GM23338 (cell line): ENCODE data around the gene JAM2. TPM values are rescaled to one million over a fixed set of nuclear protein-coding genes. Genes with fewer than 3 reads are reported as not detected.

ENCODE experiments used
- ATAC-seq: fragments of 200-7000 bp; cut with Tn5 transposase; 3 replicates; pipeline ENCODE4 v1.9.1; 2020
- DNase-seq: peaks from one replicate; pipeline ENCODE4 v3.0.0-alpha.2; 2015; ENCODE audit warnings: low spot score
- H2AFZ ChIP-seq: fragments of 200-600 bp; sonication (generic); 2 replicates; pipeline ENCODE4 v1.8.0; 2016; ENCODE audit warnings: antibody characterized with exemption, mild to moderate bottlenecking, moderate library complexity
- H3F3A ChIP-seq: fragments of 200-600 bp; sonication (generic); replicated peaks from 2 replicates; pipeline ENCODE4 v1.8.0; 2017; ENCODE audit warnings: antibody characterized with exemption, mixed run types, low read depth
- H3K27ac ChIP-seq: fragments of 200-600 bp; sonication (generic); 2 replicates; pipeline ENCODE4 v1.6.1; 2016; ENCODE audit warnings: low read depth
- H3K27me3 ChIP-seq: fragments of 200-600 bp; sonication (generic); 2 replicates; pipeline ENCODE4 v1.8.0; 2016; ENCODE audit warnings: mild to moderate bottlenecking, mixed run types, moderate library complexity; ENCODE audit not compliant: insufficient read depth
- H3K36me3 ChIP-seq: fragments of 200-600 bp; sonication (generic); 2 replicates; pipeline ENCODE4 v1.8.0; 2016; ENCODE audit warnings: mild to moderate bottlenecking; ENCODE audit not compliant: insufficient read depth
- H3K4me1 ChIP-seq: fragments of 200-600 bp; sonication (generic); 2 replicates; pipeline ENCODE4 v1.8.0; 2016; ENCODE audit warnings: mild to moderate bottlenecking, moderate library complexity; ENCODE audit not compliant: insufficient read depth
- H3K4me2 ChIP-seq: fragments of 200-600 bp; sonication (generic); 2 replicates; pipeline ENCODE4 v1.7.1; 2017; ENCODE audit warnings: mixed run types
- H3K4me3 ChIP-seq: fragments of 200-600 bp; sonication (generic); 2 replicates; pipeline ENCODE4 v1.6.1; 2016; ENCODE audit warnings: mixed run types
- H3K79me2 ChIP-seq: fragments of 200-600 bp; sonication (generic); replicated peaks from 2 replicates; pipeline ENCODE4 v1.8.0; 2017; ENCODE audit warnings: mild to moderate bottlenecking; ENCODE audit not compliant: insufficient read depth
- H3K9me2 ChIP-seq: fragments of 200-600 bp; sonication (generic); 2 replicates; pipeline ENCODE4 v1.8.0; 2017; ENCODE audit not compliant: insufficient read depth
- H4K20me1 ChIP-seq: fragments of 200-600 bp; sonication (generic); replicated peaks from 2 replicates; pipeline ENCODE4 v1.8.0; 2017; ENCODE audit warnings: mild to moderate bottlenecking; ENCODE audit not compliant: insufficient read depth
- H3K27ac Mint-ChIP-seq: 2 replicates; pipeline ENCODE4 v1.8.0; 2020; ENCODE audit warnings: inconsistent platforms, mild to moderate bottlenecking, moderate library complexity, mixed read lengths
- H3K27me3 Mint-ChIP-seq: 3 replicates; pipeline ENCODE4 v1.8.0; 2022; ENCODE audit warnings: low read depth, mild to moderate bottlenecking, moderate library complexity, mixed read lengths, inconsistent platforms; ENCODE audit not compliant: insufficient read depth, poor library complexity
- H3K36me3 Mint-ChIP-seq: 3 replicates; pipeline ENCODE4 v1.8.0; 2021; ENCODE audit warnings: low read depth, mild to moderate bottlenecking, inconsistent platforms, moderate library complexity, mixed read lengths
- H3K4me1 Mint-ChIP-seq: 3 replicates; pipeline ENCODE4 v1.8.0; 2020; ENCODE audit warnings: mild to moderate bottlenecking, inconsistent platforms, mixed read lengths
- H3K4me3 Mint-ChIP-seq: 3 replicates; pipeline ENCODE4 v1.8.0; 2021; ENCODE audit warnings: moderate library complexity, mild to moderate bottlenecking, inconsistent platforms, mixed read lengths
- H3K9me3 Mint-ChIP-seq: 3 replicates; pipeline ENCODE4 v1.8.0; 2020; ENCODE audit warnings: moderate library complexity, mild to moderate bottlenecking, inconsistent platforms, mixed read lengths
- CREB1 ChIP-seq: fragments of 250-450 bp; sonication (Bioruptor Pico); IDR thresholded peaks from 2 replicates; pipeline ENCODE4 v1.5.0; 2020; ENCODE audit warnings: low read depth, mild to moderate bottlenecking, moderate library complexity
- CTCF ChIP-seq, 2 experiments: fragments of 200-600 bp in 1 of 2; sonication (generic) in 1 of 2; conservative IDR thresholded peaks; 2 replicates each; pipeline versions ENCODE4 v1.5.1 to v1.6.1; 2016 to 2017; ENCODE audit warnings: antibody characterized with exemption in 2 of 2, low read depth in 2 of 2, mild to moderate bottlenecking in 2 of 2, moderate library complexity in 1 of 2
- ETS1 ChIP-seq: IDR thresholded peaks from 2 replicates; pipeline ENCODE4 v1.6.1; 2016; ENCODE audit warnings: antibody characterized with exemption
- EZH2 ChIP-seq: fragments of 200-600 bp; sonication (generic); IDR thresholded peaks from one replicate; pipeline ENCODE4 v1.8.0; 2017; ENCODE audit warnings: antibody characterized with exemption, mild to moderate bottlenecking, low read depth; ENCODE audit not compliant: unreplicated experiment
- EZH2phosphoT487 ChIP-seq: fragments of 200-600 bp; sonication (generic); IDR thresholded peaks from one replicate; pipeline ENCODE4 v1.8.1; 2018; ENCODE audit warnings: antibody characterized with exemption; ENCODE audit not compliant: unreplicated experiment
- JUNB ChIP-seq: IDR thresholded peaks from one replicate; pipeline ENCODE4 v1.6.1; 2016; ENCODE audit warnings: antibody characterized with exemption; ENCODE audit not compliant: unreplicated experiment
- NANOG ChIP-seq: IDR thresholded peaks from 2 replicates; pipeline ENCODE4 v1.6.1; 2016; ENCODE audit warnings: antibody characterized with exemption, borderline replicate concordance
- POLR2AphosphoS5 ChIP-seq: IDR thresholded peaks from 2 replicates; pipeline ENCODE4 v1.6.1; 2016; ENCODE audit warnings: antibody characterized with exemption, low read depth
- REST ChIP-seq: IDR thresholded peaks from one replicate; pipeline ENCODE4 v1.6.1; 2018; ENCODE audit warnings: antibody characterized with exemption; ENCODE audit not compliant: unreplicated experiment
- STAT1 ChIP-seq: IDR thresholded peaks from one replicate; pipeline ENCODE4 v1.6.1; 2016; ENCODE audit warnings: antibody characterized with exemption; ENCODE audit not compliant: unreplicated experiment
- ZNF114 ChIP-seq: fragments of 250-450 bp; sonication (Bioruptor Pico); IDR thresholded peaks from 2 replicates; pipeline ENCODE4 v1.5.0; 2020; ENCODE audit warnings: mild to moderate bottlenecking, moderate library complexity
- ZNF331 ChIP-seq: fragments of 250-450 bp; sonication (Bioruptor Pico); IDR thresholded peaks from 2 replicates; pipeline ENCODE4 v1.5.0; 2020; ENCODE audit warnings: low read depth, mild to moderate bottlenecking, moderate library complexity
- ZNF462 ChIP-seq: fragments of 250-450 bp; sonication (Bioruptor Pico); IDR thresholded peaks from 2 replicates; pipeline ENCODE4 v1.5.0; 2020; ENCODE audit warnings: mild to moderate bottlenecking, moderate library complexity
- polyA plus RNA-seq: library from polyadenylated mRNA; unstranded; fragments of >200 nt; fragmentation: Nextera tagmentation; extraction: Ambion mirVana; gene quantifications from 2 replicates; pipeline ENCODE4 v1.2.1, GENCODE V29; 2016
- total RNA-seq: library from RNA; depleted of rRNA; stranded (reverse); fragments of >200 nt; shearing (Covaris generic); gene quantifications from 2 replicates; pipeline ENCODE4 v1.2.3, GENCODE V29; 2014

The JAM2 gene
- total and polyA plus RNA-seq, 2 experiments from 2014 or later = 4.9 to 14.6 TPM

- Histone ChIP-seq H2AFZ (peak within 1 kb of the TSS; percentile 96), H3K4me1 (no peaks in the 10 kb centered on the region), H3K4me3 (peak within 1 kb of the TSS; percentile 77), H3K79me2 (peaks cover 26% of the 10 kb centered on the region), H3K36me3 (peaks cover 22% of the 10 kb centered on the region), H3K4me2 (peak within 1 kb of the TSS; percentile 99), H3K27me3 (no peaks in the 10 kb centered on the region), H3K9me2 (no peaks in the 10 kb centered on the region), H3K27ac (peak within 1 kb of the TSS; percentile 91), H3F3A (no peaks in the 10 kb centered on the region), H4K20me1 (0 out of 2 replicates have a peak, but pooled peaks cover 4% of the 10 kb centered on the region)
- peaks cover 5% of the 10 kb centered on the region; the same call in 2 of the 3 replicates for H3K4me1 Mint-ChIP-seq
- DNase-seq (peak; percentile 97), ATAC-seq (peak; percentile 96)
- H3K4me3 Mint-ChIP-seq = peak within 1 kb of the TSS; percentile 93
- H3K27me3 Mint-ChIP-seq = no peaks in the 10 kb centered on the region
- H3K36me3 Mint-ChIP-seq = peaks cover 27% of the 10 kb centered on the region
- H3K9me3 Mint-ChIP-seq = no peaks in the 10 kb centered on the region
- TF ChIP-seq NANOG (no peak), POLR2AphosphoS5 (peak; percentile 88), CTCF (conservative IDR thresholded peaks at IDR 0.05; ENCODE audit: low read depth in 2 of 2) (peak; percentile 48 to 76), STAT1 (no peak), EZH2 (no peak), ZNF331 (CRISPR knock-in tag) (no peak), ZNF462 (CRISPR knock-in tag) (no peak), ETS1 (peak; percentile 63; the same call in 1 of the 2 replicates), CREB1 (CRISPR knock-in tag) (peak; percentile 75), ZNF114 (CRISPR knock-in tag) (no peak), EZH2phosphoT487 (no peak), JUNB (no peak), REST (peak; percentile 17)
- peak within 1 kb of the TSS; percentile 100 for H3K27ac Mint-ChIP-seq
Observed at GRCh38 chr21:25607151-25608043, 31.7 kb upstream of the JAM2 start, which contains the start of gene MRPL39. TSS of gene MRPL39 (minus strand) at chr21:25607481. CDS start at chr21:25607475, 6 bp downstream.
